Fibroblast of gingiva (primary cell): ENCODE measurements around the gene SYT6.

Experiments used
- DNase-seq: peaks from one replicate; pipeline ENCODE4 v3.0.0-alpha.2; 2011; ENCODE audit warnings: low read depth

The SYT6 gene

GRCh38 chr1:114092186-114093062 is 61.2 kb downstream of the SYT6 start:
- no peak for DNase-seq

GRCh38 chr1:114091711-114092110 is 62.0 kb downstream of the SYT6 start:
- no peak for DNase-seq

GRCh38 chr1:114090738-114091505 is 62.7 kb downstream of the SYT6 start:
- DNase-seq, result no peak

GRCh38 chr1:114089502-114090138 is 64.0 kb downstream of the SYT6 start:
- no peak for DNase-seq

GRCh38 chr1:114088392-114089299 is 65.0 kb downstream of the SYT6 start:
- DNase-seq, result no peak

- no peak for DNase-seq
These were observed 66.2 kb downstream of the SYT6 start for GRCh38 chr1:114087495-114087894.

- no peak for DNase-seq
These were observed 66.9 kb downstream of the SYT6 start for GRCh38 chr1:114086601-114087368.

- DNase-seq, result no peak
These were observed 70.6 kb downstream of the SYT6 start for GRCh38 chr1:114082867-114083585.

- no peak for DNase-seq
These were observed 71.4 kb downstream of the SYT6 start for GRCh38 chr1:114082304-114082630.

GRCh38 chr1:114081437-114082303 is 72.0 kb downstream of the SYT6 start:
- no peak for DNase-seq

- DNase-seq, result no peak
These were observed 72.9 kb downstream of the SYT6 start for GRCh38 chr1:114080511-114081436.

GRCh38 chr1:114079596-114080190 is 74.0 kb downstream of the SYT6 start:
- DNase-seq, result no peak

GRCh38 chr1:114078116-114078515 is 75.6 kb downstream of the SYT6 start:
- DNase-seq, result no peak

- DNase-seq, result no peak
These were observed 76.5 kb downstream of the SYT6 start for GRCh38 chr1:114077188-114077587.

- DNase-seq, result no peak
These were observed 77.4 kb downstream of the SYT6 start for GRCh38 chr1:114076308-114076707.

GRCh38 chr1:114075546-114076242 is 78.0 kb downstream of the SYT6 start:
- no peak for DNase-seq

GRCh38 chr1:114075105-114075504 is 78.6 kb downstream of the SYT6 start:
- no peak for DNase-seq
